CD14-positive monocyte (primary cell): ENCODE results near the gene PPP1R13L. TPM values are rescaled to one million over a fixed set of nuclear protein-coding genes. Genes with fewer than 3 reads are reported as not detected.

ENCODE experiments used
- DNase-seq, 3 donors: peaks; one replicate each; pipeline ENCODE4 v3.0.0-alpha.2; 2011 to 2022
- H2AFZ ChIP-seq: 2 replicates; pipeline ENCODE4 v1.6.0; 2012; ENCODE audit warnings: mild to moderate bottlenecking, low read depth, low read length, inconsistent platforms; ENCODE audit not compliant: insufficient read depth, poor library complexity, severe bottlenecking
- H3K27ac ChIP-seq, 2 donors: 1 replicate in 1 of 2; 2 replicates in 1 of 2; pipeline ENCODE4 v1.5.1; 2012 to 2013; ENCODE audit warnings: low read length in 2 of 2, control low read depth in 1 of 2, inconsistent platforms in 1 of 2, low read depth in 1 of 2, mild to moderate bottlenecking in 1 of 2
- H3K27me3 ChIP-seq, 2 donors: one replicate each; pipeline versions ENCODE4 v1.6.0 to v1.6.1; 2011 to 2013; ENCODE audit warnings: low read length in 2 of 2; ENCODE audit not compliant: control insufficient read depth in 2 of 2, insufficient read depth in 2 of 2
- H3K36me3 ChIP-seq, 2 donors: replicated peaks in 1 of 2; 1 replicate in 1 of 2; 2 replicates in 1 of 2; pipeline versions ENCODE4 v1.5.1 to v1.6.1; 2012 to 2013; ENCODE audit warnings: low read length in 2 of 2, control low read depth in 1 of 2, inconsistent platforms in 1 of 2, mild to moderate bottlenecking in 1 of 2; ENCODE audit not compliant: insufficient read depth in 2 of 2, control insufficient read depth in 1 of 2
- H3K4me1 ChIP-seq, 2 donors: 1 replicate in 1 of 2; 2 replicates in 1 of 2; pipeline versions ENCODE4 v1.5.1 to v1.6.1; 2012 to 2013; ENCODE audit warnings: low read length in 2 of 2, control low read depth in 1 of 2, inconsistent platforms in 1 of 2, mild to moderate bottlenecking in 1 of 2, moderate library complexity in 1 of 2; ENCODE audit not compliant: insufficient read depth in 2 of 2, control insufficient read depth in 1 of 2
- H3K4me2 ChIP-seq: replicated peaks from 2 replicates; pipeline ENCODE3; 2012; ENCODE audit warnings: low read length, moderate library complexity, mild to moderate bottlenecking; ENCODE audit not compliant: poor library complexity, severe bottlenecking; ENCODE audit errors: extremely low read depth
- H3K4me3 ChIP-seq, 3 experiments: fragments of 200-600 bp in 1 of 3; sonication (generic) in 1 of 3; replicated peaks in 1 of 3; 1 replicate in 2 of 3; 2 replicates in 1 of 3; pipeline ENCODE4 v1.5.1; 2011 to 2013; ENCODE audit warnings: low read length in 3 of 3, mild to moderate bottlenecking in 3 of 3, control low read depth in 2 of 3, low read depth in 2 of 3, inconsistent platforms in 1 of 3, moderate library complexity in 1 of 3
- H3K79me2 ChIP-seq: 2 replicates; pipeline ENCODE4 v1.6.0; 2012; ENCODE audit warnings: mild to moderate bottlenecking, control low read depth, inconsistent platforms, low read length, moderate library complexity; ENCODE audit not compliant: insufficient read depth
- H3K9ac ChIP-seq: 2 replicates; pipeline ENCODE4 v1.6.0; 2017; ENCODE audit warnings: low read length, mild to moderate bottlenecking; ENCODE audit not compliant: insufficient read depth, poor library complexity, severe bottlenecking
- H3K9me3 ChIP-seq, 2 donors: replicated peaks in 1 of 2; 1 replicate in 1 of 2; 2 replicates in 1 of 2; pipeline versions ENCODE4 v1.5.1 to v1.6.1; 2012 to 2013; ENCODE audit warnings: low read length in 2 of 2, control low read depth in 1 of 2; ENCODE audit not compliant: control insufficient read depth in 1 of 2, insufficient read depth in 1 of 2
- H4K20me1 ChIP-seq: 2 replicates; pipeline ENCODE4 v1.6.0; 2012; ENCODE audit warnings: mild to moderate bottlenecking, low read length, control low read depth, moderate library complexity; ENCODE audit not compliant: insufficient read depth
- H3K27ac Mint-ChIP-seq, 7 donors: one replicate each; pipeline ENCODE4 v1.8.0; 2020; ENCODE audit warnings: mild to moderate bottlenecking in 7 of 7, mixed read lengths in 7 of 7, moderate library complexity in 6 of 7, inconsistent platforms in 2 of 7
- H3K27me3 Mint-ChIP-seq, 3 donors: one replicate each; pipeline ENCODE4 v1.8.0; 2021 to 2022; ENCODE audit warnings: low read depth in 3 of 3, mild to moderate bottlenecking in 3 of 3, mixed read lengths in 3 of 3, moderate library complexity in 3 of 3, inconsistent platforms in 1 of 3
- H3K36me3 Mint-ChIP-seq, 2 donors: one replicate each; pipeline ENCODE4 v1.8.0; 2020; ENCODE audit warnings: mixed read lengths in 2 of 2, inconsistent platforms in 1 of 2, mild to moderate bottlenecking in 1 of 2
- H3K4me1 Mint-ChIP-seq: one replicate; pipeline ENCODE4 v1.8.0; 2020; ENCODE audit warnings: mild to moderate bottlenecking, mixed read lengths
- H3K4me3 Mint-ChIP-seq, 2 donors: one replicate each; pipeline ENCODE4 v1.8.0; 2020; ENCODE audit warnings: mild to moderate bottlenecking in 2 of 2, mixed read lengths in 2 of 2, moderate library complexity in 1 of 2
- H3K9me3 Mint-ChIP-seq, 7 donors: one replicate each; pipeline ENCODE4 v1.8.0; 2020 to 2022; ENCODE audit warnings: mixed read lengths in 7 of 7, mild to moderate bottlenecking in 6 of 7, moderate library complexity in 6 of 7, inconsistent platforms in 2 of 7
- CTCF ChIP-seq: fragments of 200-600 bp; IDR thresholded peaks from one replicate; pipeline ENCODE4 v1.8.0; 2022; ENCODE audit warnings: antibody characterized with exemption, mild to moderate bottlenecking
- WGBS: methylation state at CpG from one replicate; pipeline ENCODE4 v1.1.5; 2013; ENCODE audit warnings: missing lambda C conversion rate; ENCODE audit not compliant: insufficient coverage; 5-methylcytosine and 5-hydroxymethylcytosine counted together
- intact Hi-C, 2 donors: fragments of 100-400 bp; cut with micrococcal nuclease; formaldehyde crosslinking; loops; one replicate each; pipeline versions ENCODE4 v1.15.0 to v1.15.1; 2023
- polyA plus RNA-seq, 3 donors: library from polyadenylated mRNA; depleted of rRNA in 1 of 3; unstranded in 2 of 3; stranded (reverse) in 1 of 3; fragments of 300-500 nt in 2 of 3; fragments of >200 nt in 1 of 3; fragmentation: Illumina TruSeq in 2 of 3; gene quantifications; 1 replicate in 2 of 3; 2 replicates in 1 of 3; pipeline ENCODE4 v1.2.3, GENCODE V29; 2012 to 2021

The PPP1R13L gene
- polyA plus RNA-seq, 3 donors: 0.18 to 1.8 (median 0.45) TPM

GRCh38 chr19:45417151-45417550, 12.3 kb upstream of the PPP1R13L start:
- H3K4me1 Mint-ChIP-seq: peaks cover 35% of the 10 kb centered on the region
- Histone ChIP-seq H3K27ac (no peak overlapping the region), H3K4me3 (no peak overlapping the region), H3K36me3 (peaks cover 38 to 62% of the 10 kb centered on the region in 2 donors), H3K9me3 (no peaks in the 10 kb centered on the region), H3K4me2 (no peak overlapping the region), H4K20me1 (no peaks in the 10 kb centered on the region), H3K9ac (no peak overlapping the region), H3K79me2 (peaks cover 11% of the 10 kb centered on the region), H3K4me1 (peaks cover 29 to 36% of the 10 kb centered on the region in 2 donors), H3K27me3 (no peaks in the 10 kb centered on the region), H2AFZ (no peak overlapping the region)
- intact Hi-C loops: no loop called here
- H3K36me3 Mint-ChIP-seq: peaks cover 60 to 73% of the 10 kb centered on the region in 2 donors
- H3K27me3 Mint-ChIP-seq: peaks cover 0 to 4% (median 0%) of the 10 kb centered on the region in 3 donors
- peak overlapping the region in 1 of 7 donors; percentile 25 for H3K27ac Mint-ChIP-seq
- DNase-seq: no peak
- H3K4me3 Mint-ChIP-seq: no peak overlapping the region
- 75% methylated on average over 4 of the region's 4 CpGs for WGBS
- H3K9me3 Mint-ChIP-seq: peaks cover 0 to 1% (median 0%) of the 10 kb centered on the region in 7 donors
- no peak for TF ChIP-seq CTCF

GRCh38 chr19:45414468-45414867, 9.6 kb upstream of the PPP1R13L start:
- Histone ChIP-seq H2AFZ (no peak overlapping the region), H3K9ac (no peak overlapping the region), H3K27me3 (no peaks in the 10 kb centered on the region), H3K79me2 (no peaks in the 10 kb centered on the region), H4K20me1 (no peaks in the 10 kb centered on the region), H3K27ac (no peak overlapping the region), H3K4me1 (peaks cover 23 to 25% of the 10 kb centered on the region in 2 donors), H3K4me3 (no peak overlapping the region), H3K36me3 (peaks cover 34 to 52% of the 10 kb centered on the region in 2 donors), H3K9me3 (no peaks in the 10 kb centered on the region), H3K4me2 (no peak overlapping the region)
- peaks cover 0 to 2% (median 0%) of the 10 kb centered on the region in 7 donors for H3K9me3 Mint-ChIP-seq
- peak overlapping the region in 1 of 7 donors; percentile 26 for H3K27ac Mint-ChIP-seq
- DNase-seq: no peak
- peaks cover 0 to 4% (median 0%) of the 10 kb centered on the region in 3 donors for H3K27me3 Mint-ChIP-seq
- H3K36me3 Mint-ChIP-seq: peaks cover 47 to 61% of the 10 kb centered on the region in 2 donors
- 96% methylated on average over 8 of the region's 8 CpGs for WGBS
- TF ChIP-seq CTCF: no peak
- H3K4me3 Mint-ChIP-seq: no peak overlapping the region
- H3K4me1 Mint-ChIP-seq: peaks cover 18% of the 10 kb centered on the region
- intact Hi-C loops: no loop called here
